K562 (cell line): ENCODE data around the gene METTL22. TPM values are rescaled to one million over a fixed set of nuclear protein-coding genes. Genes with fewer than 3 reads are reported as not detected.

Experiments
- ATAC-seq: fragments of 200-7000 bp; cut with Tn5 transposase; 3 replicates; pipeline ENCODE4 v1.9.1; 2020; ENCODE audit warnings: moderate library complexity
- BruUV-seq: library from RNA; stranded (reverse); fragments of 400-500 nt; replicated peaks from 2 replicates; lab custom pipeline; 2021; lab: Mats Ljungman, UMichigan
- CTCF ChIA-PET: fragments of 300-600 bp; formaldehyde crosslinking; extraction: SDS; loops from one replicate; lab custom pipeline; 2021; ENCODE audit warnings: low intra/inter-chr PET ratio; lab: Yijun Ruan, JAX
- POLR2A ChIA-PET: fragments of 300-600, 350-650 bp; sonication (Branson Sonifier 250); formaldehyde crosslinking; extraction: SDS; loops from one replicate; lab custom pipeline; 2021; ENCODE audit warnings: antibody characterized with exemption, inconsistent platforms; lab: Yijun Ruan, JAX
- DNase-seq, 4 experiments: peaks; one replicate each; pipeline versions ENCODE4 v3.0.0 to v3.0.0-alpha.2; 2011 to 2018; ENCODE audit warnings: low spot score in 3 of 4, mixed read lengths in 3 of 4; ENCODE audit errors: extremely low read depth in 1 of 4
- FAIRE-seq: peaks from 2 replicates; lab custom pipeline; 2011; peaks lifted over from hg19 to GRCh38; lab: Jason Lieb, UNC
- H2AFZ ChIP-seq: 2 replicates; pipeline ENCODE4 v1.6.0; 2011; ENCODE audit warnings: low read depth, low read length, control low read depth, inconsistent platforms
- H3K27ac ChIP-seq: fragments of 200-600 bp; 3 replicates; pipeline ENCODE4 v1.8.0; 2011; ENCODE audit warnings: low read depth, mild to moderate bottlenecking, control low read depth, inconsistent platforms, low read length, moderate library complexity, mixed read lengths; ENCODE audit errors: extremely low read depth
- H3K27me3 ChIP-seq, 2 experiments: fragments of 300-600 bp in 1 of 2; 2 replicates in 1 of 2; 3 replicates in 1 of 2; pipeline versions ENCODE4 v1.6.0 to v1.8.0; 2011; ENCODE audit warnings: inconsistent platforms in 2 of 2, low read length in 2 of 2, mild to moderate bottlenecking in 1 of 2, mixed read lengths in 1 of 2, moderate library complexity in 1 of 2; ENCODE audit not compliant: control insufficient read depth in 2 of 2, insufficient read depth in 2 of 2
- H3K36me3 ChIP-seq: fragments of 300-600 bp; 3 replicates; pipeline ENCODE4 v1.8.0; 2011; ENCODE audit warnings: mild to moderate bottlenecking, low read length, inconsistent platforms; ENCODE audit not compliant: control insufficient read depth, insufficient read depth
- H3K4me1 ChIP-seq, 2 experiments: fragments of 200-600 bp in 1 of 2; replicated peaks in 1 of 2; 2 replicates in 1 of 2; 3 replicates in 1 of 2; pipeline versions ENCODE4 v1.5.1 to v1.8.0; 2011; ENCODE audit warnings: inconsistent platforms in 2 of 2, low read length in 2 of 2, mild to moderate bottlenecking in 1 of 2, mixed read lengths in 1 of 2, moderate library complexity in 1 of 2; ENCODE audit not compliant: control insufficient read depth in 2 of 2, insufficient read depth in 2 of 2
- H3K4me2 ChIP-seq: 2 replicates; pipeline ENCODE4 v1.6.1; 2011; ENCODE audit warnings: low read length, control low read depth, inconsistent platforms, mixed read lengths; ENCODE audit not compliant: insufficient read depth
- H3K4me3 ChIP-seq: fragments of 200-600 bp; sonication (generic), shearing (Covaris generic); 2 replicates; pipeline ENCODE4 v1.5.1; 2016; ENCODE audit warnings: control low read depth, inconsistent platforms
- H3K79me2 ChIP-seq: fragments of 200-600 bp; 3 replicates; pipeline ENCODE4 v1.8.0; 2011; ENCODE audit warnings: low read length, inconsistent platforms; ENCODE audit not compliant: control insufficient read depth, insufficient read depth
- H3K9ac ChIP-seq, 2 experiments: 2 replicates each; pipeline versions ENCODE4 v1.6.0 to v1.6.1; 2011; ENCODE audit warnings: low read depth in 2 of 2, low read length in 2 of 2, control low read depth in 1 of 2, inconsistent platforms in 1 of 2, mild to moderate bottlenecking in 1 of 2, mixed read lengths in 1 of 2; ENCODE audit not compliant: insufficient read depth in 1 of 2
- H3K9me1 ChIP-seq: one replicate; pipeline ENCODE4 v1.6.0; 2011; ENCODE audit warnings: inconsistent platforms, mild to moderate bottlenecking, low read length, moderate library complexity; ENCODE audit not compliant: control insufficient read depth, insufficient read depth
- H3K9me3 ChIP-seq: replicated peaks from 2 replicates; pipeline ENCODE4 v1.5.1; 2011; ENCODE audit warnings: low read depth, low read length, inconsistent platforms; ENCODE audit not compliant: control insufficient read depth, insufficient read depth
- H4K20me1 ChIP-seq: replicated peaks from 2 replicates; pipeline ENCODE4 v1.6.1; 2011; ENCODE audit warnings: low read length, inconsistent platforms, mixed read lengths; ENCODE audit not compliant: control insufficient read depth, insufficient read depth
- CBFB ChIP-seq: sonication (generic); formaldehyde crosslinking; IDR thresholded peaks from 2 replicates; pipeline ENCODE4 v1.4.0; 2020; ENCODE audit warnings: mild to moderate bottlenecking, missing genetic modification reagents
- RBM25 ChIP-seq: fragments of 200-400 bp; formaldehyde crosslinking; IDR thresholded peaks from 2 replicates; pipeline ENCODE4 v1.6.1; 2018; ENCODE audit warnings: low read length, low read depth, moderate library complexity; ENCODE audit not compliant: severe bottlenecking
- RFX1 ChIP-seq: fragments of 450-650 bp; IDR thresholded peaks from 2 replicates; pipeline ENCODE4 v1.6.1; 2016; ENCODE audit warnings: mild to moderate bottlenecking, moderate library complexity
- WGBS: fragments of 100-300 bp; shearing (Covaris generic); methylation state at CpG from one replicate; pipeline ENCODE4 v1.1.6; 2016; ENCODE audit warnings: low coverage, mixed read lengths; ENCODE audit not compliant: insufficient coverage; ENCODE audit errors: missing lambda C conversion rate; 5-methylcytosine and 5-hydroxymethylcytosine counted together
- in situ Hi-C: fragments of 300-500 bp; cut with MboI; formaldehyde crosslinking; loops from 4 replicates; pipeline ENCODE4 v1.15.0; 2018; ENCODE audit warnings: inconsistent platforms, mixed read lengths
- intact Hi-C: fragments of 100-400 bp; cut with micrococcal nuclease; formaldehyde crosslinking; loops from 2 replicates; pipeline ENCODE4 v1.14.2; 2022
- polyA plus RNA-seq, 8 experiments: library from polyadenylated mRNA; depleted of rRNA in 4 of 8; stranded (reverse) in 5 of 8; unstranded in 3 of 8; fragments of >200 nt; fragmentation: Nextera tagmentation in 2 of 8; fragmentation: Illumina TruSeq in 1 of 8; extraction: Ambion mirVana in 2 of 8; extraction: Trizol in 1 of 8; gene quantifications; 2 replicates each; pipeline versions ENCODE4 v1.2.1 to v1.2.3, GENCODE V29; 2011 to 2014; ENCODE audit warnings: inconsistent platforms in 1 of 8, missing spikeins in 1 of 8
- total RNA-seq, 7 experiments: library from RNA; depleted of rRNA in 6 of 7; stranded (reverse); fragments of >200 nt in 6 of 7; fragmentation: Illumina TruSeq in 2 of 7; extraction: Trizol in 2 of 7; gene quantifications; 2 replicates each; pipeline versions ENCODE4 v1.2.1 to v1.2.3, GENCODE V29; 2011 to 2021; ENCODE audit warnings: low replicate concordance in 1 of 7
- TF ChIP-seq, protein P1 (sequence below): fragments of 450-650 bp; IDR thresholded peaks from 2 replicates; pipeline ENCODE4 v1.6.1; 2016

Gene METTL22
- total and polyA plus RNA-seq, 9 of the 15 experiments (the other 6 are each of a cell fraction or from before 2014, with no cell fraction given): 6.9 to 33.2 (median 18.5) TPM

- no peaks in the 10 kb centered on the region for H3K79me2 ChIP-seq
- intact Hi-C loops: loop anchor here (1.0 kb wide), 1 partner anchor 219 kb away; no protein-coding TSS in a partner anchor
- H3K4me2 ChIP-seq: no peak overlapping the region
- FAIRE-seq: no peak
- no peaks in the 10 kb centered on the region for H3K9me3 ChIP-seq
- CTCF ChIA-PET: interaction anchor here (1.3 kb wide), 1 partner anchor 94 kb away, joined by 7 read pairs; no protein-coding TSS in a partner anchor
- no peak overlapping the region for H2AFZ ChIP-seq
- H3K4me1 ChIP-seq: no peaks in the 10 kb centered on the region
- H3K9ac ChIP-seq: no peak overlapping the region
- no TSS peak for BruUV-seq
- peaks cover 4 to 11% of the 10 kb centered on the region in 2 experiments; a peak in 2 of 5 replicates for H3K27me3 ChIP-seq
- 15% methylated on average over 3 of the region's 5 CpGs for WGBS
- no peak overlapping the region for H3K4me3 ChIP-seq
- no peak for DNase-seq
- no peaks in the 10 kb centered on the region for H3K9me1 ChIP-seq
- in situ Hi-C loops: loop anchor here (10.0 kb wide), 1 partner anchor 353 kb away; no protein-coding TSS in a partner anchor
- no peaks in the 10 kb centered on the region for H3K36me3 ChIP-seq
- POLR2A ChIA-PET: interaction anchor here (0.6 kb wide), 1 partner anchor 522 kb away, joined by 4 read pairs; no protein-coding TSS in a partner anchor
- no peak overlapping the region for H3K27ac ChIP-seq
- no peak for ATAC-seq
- H4K20me1 ChIP-seq: no peaks in the 10 kb centered on the region
- TF ChIP-seq CBFB (CRISPR knock-in tag) (no peak), RBM25 (peak; percentile 33)
These were observed 40.2 kb downstream of the METTL22 start for GRCh38 chr16:8661703-8662102.

DNA sequence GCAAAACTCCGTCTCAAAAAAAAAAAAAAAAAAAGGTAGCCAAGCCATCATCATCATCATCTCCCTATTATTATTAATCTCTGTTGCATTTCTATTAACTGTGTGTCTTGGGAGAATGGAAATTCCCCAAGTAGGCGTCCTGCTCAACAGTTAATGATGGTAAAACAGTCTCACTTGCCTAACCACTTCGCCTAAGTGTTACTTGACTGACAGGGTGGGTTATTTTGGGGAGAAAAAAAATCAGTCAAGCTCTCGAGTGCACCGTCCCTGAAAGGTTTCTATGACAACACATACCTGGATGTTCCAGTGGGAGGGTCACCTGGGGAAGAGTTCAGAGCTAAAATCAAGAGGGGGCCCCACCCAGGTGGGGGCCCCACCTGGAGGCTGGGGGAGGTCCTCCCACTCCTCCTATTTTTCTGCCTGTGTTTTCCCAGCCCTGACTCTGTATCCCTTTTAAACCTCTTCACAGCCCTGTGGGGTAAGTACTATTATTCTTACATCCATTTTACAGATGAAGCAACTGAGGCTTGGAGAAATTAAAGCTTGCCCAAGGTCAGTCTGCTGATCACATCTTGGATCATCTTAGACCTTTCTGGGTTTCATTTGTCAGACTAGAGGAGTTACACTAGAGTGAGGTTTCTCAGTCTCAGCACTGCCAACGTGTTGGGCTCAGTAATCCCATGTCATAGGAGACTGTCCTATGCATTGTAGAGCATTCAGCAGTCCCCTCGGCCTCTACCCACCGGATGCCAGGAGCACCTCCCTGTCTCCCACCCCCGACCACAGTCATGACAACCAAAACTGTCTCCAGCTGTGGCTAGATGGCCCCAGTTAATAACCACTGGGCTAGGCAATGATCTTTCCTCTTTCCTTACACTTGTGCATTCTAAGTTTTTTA, 41.9 kb downstream of the METTL22 start:
- intact Hi-C loops (no loop called here), in situ Hi-C loops (loop anchor here (10.0 kb wide), 1 partner anchor 351 kb away; no protein-coding TSS in a partner anchor)
- Histone ChIP-seq H3K27ac (no peak overlapping the region), H3K27me3 (peaks cover 0 to 3% of the 10 kb centered on the region in 2 experiments; a peak in 1 of 5 replicates), H3K4me2 (no peak overlapping the region), H3K4me1 (no peaks in the 10 kb centered on the region), H3K9me3 (no peaks in the 10 kb centered on the region), H3K79me2 (no peaks in the 10 kb centered on the region), H3K4me3 (no peak overlapping the region), H4K20me1 (peaks cover 7% of the 10 kb centered on the region; the same call in 1 of the 2 replicates), H3K9me1 (no peaks in the 10 kb centered on the region), H2AFZ (no peak overlapping the region), H3K36me3 (no peaks in the 10 kb centered on the region), H3K9ac (no peak overlapping the region)
- BruUV-seq: no TSS peak
- DNase-seq: no peak
- TF ChIP-seq, protein P1, sequence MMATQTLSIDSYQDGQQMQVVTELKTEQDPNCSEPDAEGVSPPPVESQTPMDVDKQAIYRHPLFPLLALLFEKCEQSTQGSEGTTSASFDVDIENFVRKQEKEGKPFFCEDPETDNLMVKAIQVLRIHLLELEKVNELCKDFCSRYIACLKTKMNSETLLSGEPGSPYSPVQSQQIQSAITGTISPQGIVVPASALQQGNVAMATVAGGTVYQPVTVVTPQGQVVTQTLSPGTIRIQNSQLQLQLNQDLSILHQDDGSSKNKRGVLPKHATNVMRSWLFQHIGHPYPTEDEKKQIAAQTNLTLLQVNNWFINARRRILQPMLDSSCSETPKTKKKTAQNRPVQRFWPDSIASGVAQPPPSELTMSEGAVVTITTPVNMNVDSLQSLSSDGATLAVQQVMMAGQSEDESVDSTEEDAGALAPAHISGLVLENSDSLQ: peak; percentile 27; the same call in 1 of the 2 replicates
- no peak; the same call in 1 of the 2 replicates for TF ChIP-seq RFX1
- ATAC-seq: no peak
- ChIA-PET POLR2A (interaction anchor here (0.5 to 0.7 kb wide), 3 partner anchors 13 to 165 kb away, joined by 3 to 4 read pairs (median 3); no protein-coding TSS in a partner anchor), CTCF (no interaction called here)
- no peak for FAIRE-seq
- WGBS: 2% methylated on average over 8 of the region's 9 CpGs
